Muscle of arm (tissue), 12 donors: ENCODE measurements around the gene COQ7. TPM values are rescaled to one million over a fixed set of nuclear protein-coding genes. Genes with fewer than 3 reads are reported as not detected.

Source experiments
- DNase-seq: peaks from one replicate; pipeline ENCODE4 v3.0.0-alpha.2; 2013
- polyA plus RNA-seq, 12 donors: library from polyadenylated mRNA; unstranded; fragments of 120-200 nt; gene quantifications; one replicate each; pipeline ENCODE4 v1.2.1, GENCODE V29; 2013; ENCODE audit not compliant: insufficient read length in 12 of 12

The COQ7 gene
- polyA plus RNA-seq, 12 donors, result 25.1 to 33.1 (median 30.2) TPM; not detected in 1

DNA sequence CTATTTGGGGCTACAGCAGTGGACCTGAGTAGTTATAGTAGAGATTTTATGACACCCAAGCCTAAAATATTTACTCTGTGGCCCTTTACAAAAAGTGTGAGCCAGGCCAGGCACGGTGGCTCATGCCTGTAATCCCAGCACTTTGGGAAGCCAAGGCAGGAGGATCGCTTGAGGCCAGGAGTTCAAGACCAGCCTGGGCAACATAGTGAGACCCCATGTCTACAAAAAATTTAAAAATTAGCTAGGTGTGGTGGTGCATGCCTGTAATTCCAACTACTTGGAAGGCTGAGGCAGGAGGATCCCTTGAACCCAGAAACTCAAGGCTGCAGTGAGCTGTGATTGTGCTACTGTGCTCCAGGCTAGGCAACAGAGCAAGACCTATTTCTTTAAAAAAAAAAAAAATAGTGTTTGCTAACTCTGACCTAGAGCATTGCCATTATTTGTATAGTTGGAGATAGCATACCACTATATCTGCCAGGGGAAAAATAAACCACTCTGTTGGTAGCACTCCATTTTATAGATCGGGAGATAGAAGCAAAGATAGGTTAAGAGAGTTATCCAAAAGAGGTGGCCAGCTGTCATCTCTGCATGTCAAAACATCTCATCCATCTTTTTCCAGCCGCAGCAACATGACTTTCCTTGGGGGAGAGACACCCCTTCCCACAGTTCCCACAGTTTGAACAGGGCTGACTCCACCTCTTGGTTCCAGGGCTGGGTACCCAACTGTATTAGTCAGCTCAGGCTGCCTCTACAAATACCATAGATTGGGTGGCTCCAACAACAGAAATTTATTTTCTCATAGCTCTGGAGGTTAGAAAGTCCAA, 43.3 kb downstream of the COQ7 start:
- no peak for DNase-seq

DNA sequence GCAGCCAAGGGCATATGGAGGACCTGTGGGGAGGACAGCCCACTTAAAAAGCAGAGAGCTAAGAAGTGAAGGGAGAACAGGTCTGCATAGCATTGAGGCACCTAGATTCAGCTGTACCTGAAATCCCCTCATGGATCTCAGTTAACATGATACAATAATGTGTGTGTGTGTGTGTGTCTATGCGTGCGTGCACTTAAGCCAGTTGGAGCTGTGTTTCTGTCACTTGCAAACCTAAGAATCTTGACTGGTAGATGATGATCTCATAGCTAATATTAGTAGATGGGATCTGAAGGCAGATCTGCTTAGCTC, 44.6 kb downstream of the COQ7 start:
- DNase-seq, result no peak

DNA sequence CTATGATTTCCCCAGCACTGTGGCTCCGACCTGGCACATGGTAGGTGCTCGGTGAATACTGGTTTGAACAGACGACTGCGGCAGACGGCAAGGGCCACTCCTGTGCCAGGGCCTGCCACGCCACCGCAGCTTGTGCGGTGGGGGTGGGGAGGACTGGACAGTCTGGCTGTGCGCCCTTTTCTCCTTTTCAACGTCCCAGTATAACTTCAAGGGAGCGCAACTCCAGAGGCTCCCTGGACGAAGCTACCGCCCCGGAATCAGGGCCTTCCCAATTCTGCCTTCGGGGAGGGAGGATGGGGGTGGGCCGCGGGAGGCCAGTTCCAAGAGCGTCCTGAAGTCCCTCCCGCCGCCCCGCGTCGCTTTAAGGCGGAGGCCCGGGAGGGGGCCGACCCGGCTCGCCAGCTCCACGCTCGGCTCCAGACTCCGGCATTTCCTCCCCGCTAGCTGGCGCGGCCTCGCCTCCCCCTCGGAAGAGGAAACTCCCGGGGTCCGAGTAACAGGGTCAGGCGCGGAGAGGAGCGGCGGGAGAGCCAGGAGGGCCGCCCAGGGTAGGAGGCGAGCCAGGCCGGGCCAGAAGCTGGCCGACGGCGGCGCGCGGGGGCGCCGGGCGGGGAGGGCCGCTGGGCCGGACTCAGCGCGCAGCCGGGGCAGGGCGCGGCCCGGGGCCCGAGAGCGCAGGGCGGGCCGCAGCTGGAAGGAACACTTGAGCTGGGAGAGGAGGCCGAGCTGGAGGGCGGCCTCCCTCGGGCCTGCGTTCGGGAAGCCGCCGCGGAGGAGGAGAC, 46.4 kb downstream of the COQ7 start, which contains the start of gene ITPRIPL2:
ITPRIPL2 (plus strand) TSS at position 388 of the 782 bp plus-strand sequence. CDS start 498 bp downstream, outside the sequence.
- peak; percentile 89 for DNase-seq

DNA sequence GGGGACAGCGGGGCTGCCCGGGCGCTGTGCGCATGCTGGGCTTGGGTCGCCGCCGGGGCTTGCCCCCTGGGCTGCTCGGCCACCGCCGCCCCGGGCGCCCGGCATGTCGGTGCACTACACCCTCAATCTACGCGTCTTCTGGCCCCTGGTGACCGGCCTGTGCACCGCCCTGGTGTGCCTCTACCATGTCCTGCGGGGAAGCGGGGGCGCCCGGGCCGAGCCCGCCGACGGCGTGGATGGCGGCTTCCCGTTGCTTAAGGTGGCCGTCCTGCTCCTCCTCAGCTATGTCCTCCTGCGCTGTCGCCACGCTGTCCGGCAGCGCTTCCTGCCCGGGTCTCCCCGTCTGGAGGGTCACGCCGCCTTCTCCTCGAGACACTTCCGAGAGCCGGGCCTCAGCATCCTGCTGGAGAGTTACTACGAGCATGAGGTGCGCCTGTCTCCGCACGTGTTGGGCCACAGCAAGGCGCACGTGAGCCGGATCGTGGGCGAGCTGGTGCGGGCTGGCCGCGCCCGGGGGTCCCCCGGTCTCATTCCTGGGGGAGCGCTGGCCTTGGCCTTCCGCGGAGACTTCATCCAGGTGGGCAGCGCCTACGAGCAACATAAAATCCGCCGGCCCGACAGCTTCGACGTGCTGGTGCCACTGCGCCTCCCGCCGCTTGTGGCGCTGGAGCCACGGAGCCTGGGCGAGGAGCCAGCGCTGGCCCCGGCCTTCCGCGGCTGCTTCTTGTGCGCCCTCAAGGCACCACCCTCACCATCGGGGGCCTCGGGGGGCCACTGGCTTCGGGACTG, 47.1 kb downstream of the COQ7 start:
- peak; percentile 74 for DNase-seq

DNA sequence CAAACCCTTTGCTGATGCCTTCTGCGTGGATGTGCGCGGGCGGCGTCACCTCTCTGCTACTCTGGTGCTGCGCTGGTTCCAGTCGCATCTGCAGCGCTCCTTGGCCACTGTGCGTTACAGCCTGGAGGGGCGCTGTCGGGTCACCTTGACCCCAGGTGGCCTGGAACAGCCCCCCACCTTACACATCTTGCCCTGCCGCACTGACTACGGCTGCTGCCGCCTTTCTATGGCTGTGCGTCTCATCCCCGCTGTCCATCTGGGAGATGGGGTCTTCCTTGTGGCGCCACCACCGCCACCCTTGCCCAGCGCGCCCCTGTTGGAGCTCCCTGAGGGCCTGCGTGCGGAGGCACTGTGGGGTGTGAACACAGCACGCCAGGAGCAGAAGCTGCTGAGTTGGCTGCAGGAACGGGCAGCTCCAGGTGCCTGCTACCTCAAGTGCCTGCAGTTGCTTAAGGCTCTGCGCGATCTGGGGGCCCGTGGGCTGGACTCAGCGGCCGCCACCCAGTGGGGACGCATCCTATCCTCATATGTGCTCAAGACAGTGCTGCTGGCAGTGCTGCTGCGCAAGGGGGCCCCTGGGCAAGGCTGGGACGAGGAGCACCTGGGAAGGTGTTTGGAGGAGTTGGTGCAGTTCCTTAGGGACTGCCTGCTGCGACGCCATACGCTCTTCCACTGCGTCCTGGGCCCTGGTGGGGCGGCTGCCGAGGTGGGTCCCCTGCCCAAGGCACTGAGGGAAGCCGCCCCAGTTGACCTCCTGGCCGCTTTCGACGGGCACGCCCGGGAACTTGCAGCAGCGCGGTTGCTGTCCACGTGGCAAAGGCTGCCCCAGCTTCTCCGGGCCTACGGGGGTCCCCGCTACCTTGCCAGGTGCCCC, 48.0 kb downstream of the COQ7 start:
- DNase-seq, result no peak

DNA sequence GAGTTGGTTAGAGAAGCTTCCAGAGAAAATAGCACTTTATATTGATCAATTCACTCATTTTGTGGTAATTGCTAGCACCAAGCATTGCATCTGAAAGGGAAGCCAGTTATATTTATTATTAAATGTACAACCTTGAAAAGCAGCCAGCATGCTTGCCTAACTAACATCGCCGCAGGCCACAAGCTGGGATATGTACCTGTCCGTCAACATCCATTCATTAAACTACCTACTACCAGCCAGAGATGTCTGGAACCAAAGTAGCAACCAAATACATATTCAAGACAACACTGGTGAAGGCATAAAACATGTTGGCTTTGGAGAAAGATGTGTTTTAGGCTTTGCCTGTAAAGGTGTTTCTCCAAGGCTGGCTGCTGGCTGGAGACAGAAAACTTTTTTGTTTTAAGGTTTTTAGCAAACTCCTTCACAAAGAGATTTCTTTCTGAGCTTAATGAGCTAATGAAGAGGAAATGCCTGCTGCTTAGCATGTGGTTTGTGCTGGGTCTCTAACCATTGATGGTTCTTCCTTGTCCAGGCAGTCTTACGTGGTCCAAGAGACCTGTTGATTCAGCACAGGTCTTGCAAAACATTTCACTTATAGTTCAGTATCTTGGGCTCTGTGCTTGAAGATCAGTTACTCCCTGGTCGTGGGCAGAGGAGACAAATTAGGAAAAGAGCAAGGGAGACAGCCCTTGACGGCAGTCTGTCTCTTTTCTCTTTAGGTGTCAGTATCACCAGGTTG, 49.5 kb downstream of the COQ7 start:
- DNase-seq, result no peak

DNA sequence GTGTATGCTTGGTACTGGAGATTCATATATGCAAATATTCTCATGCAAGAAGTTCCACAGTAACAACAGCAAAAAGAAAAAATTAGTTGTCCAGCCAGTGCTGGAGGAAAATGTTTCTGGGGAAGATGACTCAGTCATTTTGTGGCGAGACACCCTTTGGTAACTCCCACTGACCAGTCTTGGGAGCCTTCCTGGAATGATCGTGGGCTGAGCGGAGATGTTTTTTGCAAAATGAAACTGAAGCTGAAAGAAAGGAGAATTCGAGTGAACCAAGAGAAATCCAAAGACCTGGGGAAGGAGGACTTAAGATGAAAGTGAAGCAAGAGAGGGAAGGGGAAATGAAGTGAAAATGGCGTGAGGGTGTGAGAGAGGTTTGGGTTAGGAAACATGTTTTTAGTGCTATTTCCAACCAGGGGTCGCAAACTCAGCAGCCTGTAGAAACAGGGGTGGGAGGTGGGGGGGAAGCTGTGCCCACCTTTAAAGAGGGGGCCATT, 51.6 kb downstream of the COQ7 start:
- peak; percentile 64 for DNase-seq

DNA sequence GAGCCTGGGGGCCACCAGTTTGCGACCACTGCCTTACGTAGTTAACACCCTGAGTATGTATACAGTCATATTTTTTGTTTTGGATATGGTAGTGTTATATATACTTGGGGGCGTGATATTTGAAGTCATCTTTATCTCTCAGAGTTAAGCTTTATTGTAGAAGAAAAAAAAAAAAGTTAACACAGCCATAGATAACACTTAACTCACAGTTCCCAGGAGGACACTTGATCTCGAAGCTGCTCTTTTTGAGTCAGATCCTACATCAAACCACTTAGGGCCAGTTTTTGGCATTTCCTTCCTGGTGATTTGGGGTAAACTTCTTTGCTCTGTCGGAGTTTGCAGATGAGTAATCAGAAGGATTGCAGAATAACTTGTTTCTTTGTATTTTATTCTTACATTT, 52.1 kb downstream of the COQ7 start:
- DNase-seq, result no peak

DNA sequence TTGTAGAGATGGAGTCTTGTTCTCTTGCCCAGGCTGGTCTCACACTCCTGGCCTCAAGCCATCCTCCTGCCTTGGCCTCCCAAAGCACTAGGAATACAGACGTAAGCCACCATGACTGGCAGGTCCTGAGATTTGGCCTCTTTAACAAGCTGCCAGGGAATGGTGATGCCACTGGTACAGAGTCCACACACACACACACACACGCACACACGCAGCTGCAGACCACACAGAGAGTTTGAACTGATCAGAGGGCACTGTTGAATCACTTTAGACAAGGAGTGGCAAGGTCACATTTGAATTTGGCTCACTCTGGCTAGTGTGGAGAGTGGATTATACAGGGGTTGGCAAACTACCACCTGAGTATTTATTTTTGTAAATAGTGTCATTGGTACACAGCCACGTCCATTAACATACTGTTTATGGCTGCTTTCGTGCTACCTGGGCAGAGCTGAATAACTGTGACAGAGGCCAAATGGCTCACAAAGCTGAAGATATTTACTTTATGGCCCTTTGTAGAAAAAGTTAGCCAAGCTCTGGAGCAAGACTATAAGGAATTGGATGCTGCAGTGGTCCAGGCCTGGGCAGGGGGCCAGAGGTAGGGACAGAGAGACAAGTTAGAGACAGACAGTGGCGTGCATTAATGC, 56.2 kb downstream of the COQ7 start:
- DNase-seq, result no peak

DNA sequence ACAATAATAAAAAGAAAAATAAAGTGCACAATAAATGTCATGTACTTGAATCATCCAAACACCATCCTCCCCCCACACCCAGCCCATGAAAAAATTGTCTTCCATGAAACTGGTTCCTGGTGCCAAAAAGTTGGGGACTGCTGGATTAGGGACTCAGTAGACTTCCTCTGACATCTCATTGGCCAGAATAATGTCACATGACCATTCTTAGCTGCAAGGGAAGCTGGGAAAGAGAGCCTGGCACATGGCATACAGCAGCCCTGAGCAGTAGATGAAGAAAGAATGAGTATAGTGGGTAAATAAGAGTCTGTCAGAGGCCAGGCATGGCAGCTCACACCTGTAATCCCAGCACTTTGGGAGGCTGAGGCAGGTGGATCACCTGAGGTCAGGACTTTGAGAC, 58.9 kb downstream of the COQ7 start:
- no peak for DNase-seq

DNA sequence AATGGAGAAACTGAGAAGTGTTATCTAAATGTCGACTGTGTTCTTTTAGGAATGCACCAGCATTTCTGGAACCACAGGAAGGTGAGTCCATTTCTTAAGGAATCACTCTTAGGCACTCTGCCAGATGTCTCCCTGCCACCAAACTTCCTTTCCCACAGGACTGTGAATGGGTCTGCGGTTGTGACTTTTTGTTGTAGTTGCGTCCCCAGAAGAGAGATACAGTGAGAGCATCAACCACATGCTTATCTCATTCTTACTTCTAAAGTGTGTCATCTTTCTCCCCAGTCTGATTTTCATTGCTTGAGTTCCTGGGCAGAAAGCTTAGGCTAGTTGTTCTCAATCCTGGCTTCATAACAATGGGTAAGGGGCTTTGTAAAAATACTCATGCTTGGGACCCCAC, 59.8 kb downstream of the COQ7 start:
- no peak for DNase-seq

DNA sequence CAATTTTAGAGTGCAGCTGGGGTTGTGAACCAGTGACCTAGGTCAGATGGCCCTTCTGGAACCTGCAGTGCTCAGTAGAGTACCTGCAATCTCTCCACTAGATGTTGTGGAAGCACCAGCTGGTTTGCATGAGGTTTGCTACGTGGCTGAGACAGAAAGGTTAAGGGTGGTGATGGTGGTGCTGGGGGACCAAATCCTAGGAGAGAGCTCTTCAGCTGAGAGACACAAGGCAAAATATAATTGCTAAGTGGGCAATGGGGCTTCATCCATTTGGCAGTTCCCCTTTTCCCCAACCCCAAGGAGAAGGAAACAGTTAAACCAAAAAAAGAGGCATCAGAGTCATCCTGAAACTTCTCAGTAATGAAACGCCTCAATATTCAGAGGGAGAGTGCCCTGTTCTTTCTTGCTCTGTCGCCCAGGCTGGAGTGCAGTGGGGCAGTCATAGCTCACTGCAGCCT, 60.3 kb downstream of the COQ7 start:
- DNase-seq, result no peak

DNA sequence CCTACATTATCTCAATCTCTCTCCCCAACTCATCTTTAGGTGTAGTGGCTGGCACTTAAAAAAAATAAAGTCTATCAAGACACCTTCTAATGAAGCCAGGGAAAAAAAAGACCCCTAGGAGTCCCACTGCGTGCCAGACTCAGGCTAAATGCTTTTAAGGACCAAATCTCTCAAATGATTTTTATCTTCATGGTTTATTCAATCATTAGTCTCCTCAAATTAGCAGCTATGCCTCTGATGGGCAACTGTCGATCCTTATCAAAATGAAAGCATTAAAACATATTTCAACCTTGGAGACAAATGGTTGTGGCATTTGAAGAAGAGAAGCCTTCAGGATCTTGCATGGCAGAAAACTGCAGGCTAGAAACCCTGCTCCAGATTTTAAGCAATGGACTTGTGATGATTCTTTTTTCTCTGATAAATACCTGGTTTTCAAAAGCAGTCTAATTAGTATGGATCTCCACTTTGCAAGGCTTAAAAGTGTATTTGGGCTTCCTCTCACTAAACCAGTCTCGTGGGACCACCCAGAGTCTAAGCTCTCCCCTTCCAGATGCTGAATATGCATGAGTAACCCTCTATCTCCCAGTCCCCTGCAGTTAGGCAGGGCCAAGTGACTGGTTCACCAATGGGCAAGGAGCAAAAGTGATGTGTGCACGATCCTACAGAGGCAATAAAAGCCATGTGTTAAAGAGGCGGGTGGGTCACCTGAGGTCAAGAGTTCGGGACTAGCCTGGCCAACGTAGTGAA, 61.2 kb downstream of the COQ7 start:
- no peak for DNase-seq

Other genes starting within 250 kb of the COQ7 start
- gene SMG1, start 141.2 kb upstream of the COQ7 start, polyA plus RNA-seq, result 10 to 100 TPM; 32.0 to 63.2 (median 48.5) TPM
- 1 to 10 TPM in 11 of 12 donors, not detected in 1; 1.3 to 6.7 (median 1.7) TPM for gene TMC7, start 83.7 kb upstream of the COQ7 start, polyA plus RNA-seq
- 10 to 100 TPM in 11 of 12 donors, not detected in 1; 17.7 to 32.3 (median 23.7) TPM for gene ITPRIPL2, start 46.4 kb downstream of the COQ7 start, polyA plus RNA-seq
- 10 to 100 TPM in 2 of 12 donors, 1 to 10 TPM in 9, not detected in 1; 4.7 to 13.1 (median 5.9) TPM for gene SYT17, start 100.6 kb downstream of the COQ7 start, polyA plus RNA-seq
- under 1 TPM in 6 of 12 donors, not detected in 6; 0.09 to 0.32 (median 0.18) TPM for gene CLEC19A, start 218.1 kb downstream of the COQ7 start, polyA plus RNA-seq